Heart right ventricle (tissue), 16 donors: ENCODE results near the gene SCP2. TPM values are rescaled to one million over a fixed set of nuclear protein-coding genes. Genes with fewer than 3 reads are reported as not detected.

Experiments used
- ATAC-seq, 8 donors: fragments of 200-7000 bp; cut with Tn5 transposase; one replicate each; pipeline ENCODE4 v1.9.1; 2020; ENCODE audit warnings: mild to moderate bottlenecking in 8 of 8, moderate library complexity in 8 of 8, moderate number of reproducible peaks in 1 of 8
- DNase-seq, 2 donors: peaks; one replicate each; pipeline ENCODE4 v3.0.0-alpha.2; 2020
- H3K27ac ChIP-seq, 10 donors: fragments of 200-600 bp; sonication (generic) in 2 of 10; one replicate each; pipeline versions ENCODE4 v1.5.0 to v1.8.0; 2020 to 2022; ENCODE audit warnings: mild to moderate bottlenecking in 3 of 10
- H3K27me3 ChIP-seq, 7 donors: fragments of 200-600 bp; one replicate each; pipeline ENCODE4 v1.8.0; 2021 to 2022; ENCODE audit warnings: mild to moderate bottlenecking in 2 of 7
- H3K36me3 ChIP-seq, 9 donors: fragments of 200-600 bp; sonication (generic) in 1 of 9; one replicate each; pipeline versions ENCODE4 v1.5.0 to v1.8.0; 2020 to 2022; ENCODE audit warnings: mild to moderate bottlenecking in 2 of 9
- H3K4me1 ChIP-seq, 9 donors: fragments of 200-600 bp; sonication (generic) in 1 of 9; one replicate each; pipeline versions ENCODE4 v1.5.0 to v1.8.0; 2020 to 2022; ENCODE audit warnings: mild to moderate bottlenecking in 4 of 9
- H3K4me3 ChIP-seq, 10 donors: fragments of 200-600 bp; sonication (generic) in 2 of 10; one replicate each; pipeline versions ENCODE4 v1.5.0 to v1.8.0; 2020 to 2022; ENCODE audit warnings: mild to moderate bottlenecking in 7 of 10, moderate library complexity in 2 of 10
- H3K9me3 ChIP-seq, 11 donors: fragments of 200-600 bp in 10 of 11; sonication (generic) in 2 of 11; one replicate each; pipeline versions ENCODE4 v1.5.0 to v1.8.0; 2013 to 2022; ENCODE audit warnings: mild to moderate bottlenecking in 2 of 11, control low read depth in 1 of 11, moderate library complexity in 1 of 11
- CTCF ChIP-seq, 9 donors: fragments of 200-600 bp; sonication (generic) in 2 of 9; IDR thresholded peaks; one replicate each; pipeline versions ENCODE4 v1.5.0 to v1.8.0; 2021 to 2022; ENCODE audit warnings: antibody characterized with exemption in 9 of 9, mild to moderate bottlenecking in 5 of 9, moderate library complexity in 1 of 9
- WGBS, 2 donors: extraction: QIAGEN DNeasy Blood & Tissue Kit; methylation state at CpG; one replicate each; pipeline ENCODE4 v1.1.7; 2013; ENCODE audit warnings: inconsistent platforms in 1 of 2; 5-methylcytosine and 5-hydroxymethylcytosine counted together
- intact Hi-C, 10 donors: fragments of 100-400 bp; cut with DNase I; formaldehyde crosslinking; loops; one replicate each; pipeline versions ENCODE4 v1.11.1 to v1.14.2; 2022
- polyA plus RNA-seq, 2 donors: library from polyadenylated mRNA; stranded (reverse); fragments of 200-250 nt; gene quantifications; one replicate each; pipeline ENCODE4 v1.2.3, GENCODE V29; 2013
- total RNA-seq, 10 donors: library from RNA; stranded (reverse); fragmentation: NEBNext Ultra II Directional in 3 of 10; extraction: Animal tissue kit (Norgen Biotek cat#: 25700) in 3 of 10; gene quantifications; one replicate each; pipeline versions ENCODE4 v1.2.1 to v1.2.4, GENCODE V29; 2021 to 2023
- donor health status: Arrhythmogenic right ventricular cardiomyopathy.
- donor health status: ischemic (EF 13 %, LVEDD 7.1; RV severe dilation, severe dysfunction).
- donor health status: healthy with polysubstance abuse.
- donor health status: DM: no; HTN: yes; CAD: no.
- donor health status: DM: no; HTN: no; CAD: no.
- donor health status: ischemic (EF 25% LVEDD 6.9; RV normal size, moderate dysfunction).
- donor health status: ischemic (EF 25% LVEDD 5.7; RV mildly dilated, moderate dysfunction).
- donor health status: healthy.
- donor health status: DM: yes; HTN: yes; CAD: no.
- donor health status: Ischemic cardiomyopathy.
- donor health status: ischemic (EF 35%, LVEDD 5.7; RV mildly dilated, moderate dysfunction).
- donor health status: nonischemic (EF 11% LVEDD 7.7; RV severe dilation, severe dysfunction).
- donor health status: DM: yes; HTN: yes; CAD: no.
- donor health status: PGD.
- donor health status: ischemic (EF 29% LVEDD 5.4; RV normal size, mild dysfunction).
- donor health status: nonischemic (EF 23%, LVEDD 6.1; RV moderate dilation, normal function).

SCP2 gene
- total and polyA plus RNA-seq, 12 donors: 82.3 to 149 (median 126) TPM

GRCh38 chr1:53037159-53037558 is 110.1 kb downstream of the SCP2 start:
- ATAC-seq (no peak), DNase-seq (no peak)
- Histone ChIP-seq H3K4me3 (no peak overlapping the region), H3K9me3 (no peaks in the 10 kb centered on the region), H3K27me3 (no peaks in the 10 kb centered on the region), H3K36me3 (peaks cover 0 to 60% (median 12%) of the 10 kb centered on the region in 9 donors), H3K27ac (no peak overlapping the region), H3K4me1 (no peaks in the 10 kb centered on the region)
- TF ChIP-seq CTCF (IDR thresholded peaks at IDR 0.05): no peak
- intact Hi-C loops: no loop called here
- 76 to 79% methylated on average over 4 of the region's 4 CpGs for WGBS, 2 donors

- Histone ChIP-seq H3K27me3 (no peaks in the 10 kb centered on the region), H3K4me1 (no peaks in the 10 kb centered on the region), H3K4me3 (no peak overlapping the region), H3K9me3 (no peaks in the 10 kb centered on the region), H3K36me3 (peaks cover 0 to 58% (median 12%) of the 10 kb centered on the region in 9 donors), H3K27ac (no peak overlapping the region)
- 79 to 83% methylated on average over 3 of the region's 3 CpGs for WGBS, 2 donors
- no peak for TF ChIP-seq CTCF (IDR thresholded peaks at IDR 0.05)
- ATAC-seq (no peak), DNase-seq (no peak)
- intact Hi-C loops: no loop called here
Measured at GRCh38 chr1:53038566-53038965, 111.5 kb downstream of the SCP2 start.

GRCh38 chr1:53043271-53043670 is 116.2 kb downstream of the SCP2 start:
- Histone ChIP-seq H3K27me3 (no peaks in the 10 kb centered on the region), H3K36me3 (peaks cover 0 to 70% (median 12%) of the 10 kb centered on the region in 9 donors)

GRCh38 chr1:53044926-53045325 is 117.8 kb downstream of the SCP2 start:
- no peaks in the 10 kb centered on the region for H3K9me3 ChIP-seq
- H3K4me3 ChIP-seq: no peak overlapping the region
- H3K27me3 ChIP-seq: no peaks in the 10 kb centered on the region
- H3K27ac ChIP-seq: no peak overlapping the region
- 87 to 88% methylated on average over 5 of the region's 5 CpGs for WGBS, 2 donors
- ATAC-seq: no peak
- intact Hi-C loops: no loop called here
- H3K4me1 ChIP-seq: peaks cover 4 to 39% (median 36%) of the 10 kb centered on the region in 9 donors
- H3K36me3 ChIP-seq: peaks cover 0 to 69% (median 3%) of the 10 kb centered on the region in 9 donors
- no peak for DNase-seq
- TF ChIP-seq CTCF (IDR thresholded peaks at IDR 0.05): no peak

More at GRCh38 chr1:53043271-53043670, 116.2 kb downstream of the SCP2 start:
- no peak for TF ChIP-seq CTCF (IDR thresholded peaks at IDR 0.05)
- intact Hi-C loops: no loop called here
- Histone ChIP-seq H3K4me3 (no peak overlapping the region), H3K27ac (no peak overlapping the region), H3K4me1 (peaks cover 3 to 22% (median 19%) of the 10 kb centered on the region in 9 donors), H3K9me3 (no peaks in the 10 kb centered on the region)
- ATAC-seq (no peak), DNase-seq (no peak)
